SK-N-SH treated with all-trans-retinoic acid at 6 μM for 48 hours (cell line): Measurements from ENCODE around the gene DRGX.

ENCODE experiments used
- ARNTL ChIP-seq: fragments of 450-650 bp; formaldehyde crosslinking; IDR thresholded peaks from 2 replicates; pipeline ENCODE4 v1.5.0; 2020; ENCODE audit warnings: low read depth, mild to moderate bottlenecking, moderate library complexity, borderline replicate concordance
- BACH2 ChIP-seq: fragments of 250-450 bp; sonication (Bioruptor Pico); IDR thresholded peaks from 2 replicates; pipeline ENCODE4 v1.9.0; 2021; ENCODE audit warnings: mild to moderate bottlenecking, borderline replicate concordance
- CREB5 ChIP-seq: fragments of 250-450 bp; sonication (Bioruptor Pico); IDR thresholded peaks from 2 replicates; pipeline ENCODE4 v1.5.1; 2020; ENCODE audit warnings: low read depth, mild to moderate bottlenecking, moderate library complexity
- CSDC2 ChIP-seq: fragments of 250-450 bp; sonication (Bioruptor Pico); IDR thresholded peaks from 2 replicates; pipeline ENCODE4 v1.5.0; 2020; ENCODE audit warnings: mild to moderate bottlenecking, moderate library complexity
- CSRNP3 ChIP-seq: fragments of 250-450 bp; sonication (Bioruptor Pico); IDR thresholded peaks from 2 replicates; pipeline ENCODE4 v1.5.1; 2021; ENCODE audit warnings: mild to moderate bottlenecking, moderate library complexity
- GLIS3 ChIP-seq: fragments of 250-450 bp; sonication (Bioruptor Pico); IDR thresholded peaks from 2 replicates; pipeline ENCODE4 v1.5.0; 2020; ENCODE audit warnings: mild to moderate bottlenecking, moderate library complexity
- PATZ1 ChIP-seq: fragments of 250-450 bp; sonication (Bioruptor Pico); IDR thresholded peaks from 2 replicates; pipeline ENCODE4 v1.8.0; 2020; ENCODE audit warnings: mild to moderate bottlenecking, moderate library complexity, borderline replicate concordance
- RARB ChIP-seq: fragments of 250-450 bp; sonication (Bioruptor Pico); IDR thresholded peaks from 2 replicates; pipeline ENCODE4 v1.8.0; 2021; ENCODE audit warnings: mild to moderate bottlenecking, moderate library complexity
- TCF4 ChIP-seq: fragments of 250-450 bp; sonication (Bioruptor Pico); IDR thresholded peaks from 2 replicates; pipeline ENCODE4 v1.8.0; 2021; ENCODE audit warnings: mild to moderate bottlenecking, moderate library complexity, borderline replicate concordance
- ZFP3 ChIP-seq: fragments of 250-450 bp; sonication (Bioruptor Pico); IDR thresholded peaks from 2 replicates; pipeline ENCODE4 v1.5.0; 2020; ENCODE audit warnings: mild to moderate bottlenecking, moderate library complexity
- ZNF565 ChIP-seq: fragments of 450-650 bp; formaldehyde crosslinking; conservative IDR thresholded peaks from 2 replicates; pipeline ENCODE4 v1.5.0; 2020; ENCODE audit warnings: low read depth, mild to moderate bottlenecking, moderate library complexity
- ZNF70 ChIP-seq: fragments of 450-650 bp; formaldehyde crosslinking; IDR thresholded peaks from 2 replicates; pipeline ENCODE4 v1.5.0; 2020; ENCODE audit warnings: mild to moderate bottlenecking, moderate library complexity

- TF ChIP-seq ZFP3 (CRISPR knock-in tag), result no peak
- TF ChIP-seq ARNTL, result no peak
- TF ChIP-seq TCF4 (CRISPR knock-in tag), result peak; percentile 28; the same call in 1 of the 2 replicates
- no peak for TF ChIP-seq CSRNP3 (CRISPR knock-in tag)
- no peak for TF ChIP-seq CSDC2
- TF ChIP-seq GLIS3 (CRISPR knock-in tag), result no peak
- TF ChIP-seq ZNF70 (CRISPR knock-in tag), result no peak
- TF ChIP-seq CREB5 (CRISPR knock-in tag), result no peak
- TF ChIP-seq BACH2, result no peak
- no peak for TF ChIP-seq RARB (CRISPR knock-in tag)
- no peak for TF ChIP-seq PATZ1 (CRISPR knock-in tag)
- no peak for TF ChIP-seq ZNF565 (CRISPR knock-in tag)
Measured at GRCh38 chr10:49359349-49360270, 36.3 kb downstream of the DRGX start.
